ENCODE data around the gene TMEM170A.
"Not testable (repeated sequence)": the region's sequence is repeated elsewhere in the genome, so short reads cannot be mapped to it uniquely, and the experiment has no call there.

TMEM170A gene

DNA sequence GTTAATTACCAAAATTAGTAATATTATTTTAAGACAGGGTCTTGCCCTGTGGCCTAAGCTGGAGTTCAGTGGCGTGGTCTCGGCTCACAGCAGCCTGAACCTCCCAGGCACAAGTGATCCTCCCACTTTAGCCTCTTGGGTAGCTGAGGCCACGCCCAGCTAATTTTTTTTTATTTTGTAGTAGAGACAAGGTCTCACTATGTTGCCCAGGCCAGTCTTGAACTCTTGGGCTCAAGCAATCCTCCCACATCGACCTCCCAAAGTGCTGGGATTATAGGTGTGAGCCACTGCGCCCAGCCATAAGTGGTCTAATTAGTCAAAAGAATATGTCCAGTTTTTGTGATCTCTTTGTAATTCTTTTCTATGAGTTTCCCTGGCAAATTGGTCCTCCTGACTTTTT lies 19.2 kb downstream of the TMEM170A start:
- no peak overlapping the region for H3K4me3 Mint-ChIP-seq
- H3K9me3 Mint-ChIP-seq: no peaks in the 10 kb centered on the region
- H3K36me3 Mint-ChIP-seq: peaks cover 6% of the 10 kb centered on the region
- no peaks in the 10 kb centered on the region for H3K4me1 Mint-ChIP-seq
- no peaks in the 10 kb centered on the region for H3K27me3 Mint-ChIP-seq
- no peak overlapping the region for H3K27ac Mint-ChIP-seq
- ATAC-seq: no peak

DNA sequence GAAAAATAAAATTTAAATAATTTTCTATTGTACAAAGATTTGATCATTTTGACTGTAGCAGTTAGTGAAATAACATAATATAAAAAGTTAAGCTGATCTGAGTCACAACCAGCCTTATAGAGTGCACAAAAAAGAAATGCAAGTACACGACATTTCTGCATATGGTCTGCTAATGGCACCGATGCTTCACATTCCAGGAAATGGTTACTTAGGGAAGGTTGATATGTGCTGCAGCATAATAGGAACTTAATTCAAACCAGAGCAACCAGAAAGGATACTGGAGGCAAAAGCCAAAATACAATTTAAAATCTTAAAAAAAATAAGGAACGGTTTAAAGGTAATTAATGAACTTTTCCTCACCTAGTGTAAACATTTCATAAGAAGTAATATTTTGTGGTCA lies 21.2 kb downstream of the TMEM170A start:
- H3K4me1 Mint-ChIP-seq: no peaks in the 10 kb centered on the region
- no peak for ATAC-seq
- H3K36me3 Mint-ChIP-seq: no peaks in the 10 kb centered on the region
- no peak overlapping the region for H3K4me3 Mint-ChIP-seq
- H3K27ac Mint-ChIP-seq: no peak overlapping the region
- no peaks in the 10 kb centered on the region for H3K27me3 Mint-ChIP-seq
- H3K9me3 Mint-ChIP-seq: no peaks in the 10 kb centered on the region

- no peaks in the 10 kb centered on the region for H3K9me3 Mint-ChIP-seq
- H3K27ac Mint-ChIP-seq: peak overlapping the region; percentile 94
- H3K27me3 Mint-ChIP-seq: no peaks in the 10 kb centered on the region
- peak overlapping the region; percentile 91 for H3K4me3 Mint-ChIP-seq
- peaks cover 28% of the 10 kb centered on the region for H3K4me1 Mint-ChIP-seq
- ATAC-seq: peak; percentile 83
- H3K36me3 Mint-ChIP-seq: peaks cover 11% of the 10 kb centered on the region
Observed at GRCh38 chr16:75433732-75434413, 30.6 kb downstream of the TMEM170A start.

GRCh38 chr16:75432828-75433731 lies 31.4 kb downstream of the TMEM170A start, which contains the start of gene CFDP1:
TSS of gene CFDP1 (minus strand) at chr16:75433503. CDS start at chr16:75433352, 151 bp downstream.
- no peaks in the 10 kb centered on the region for H3K9me3 Mint-ChIP-seq
- H3K4me1 Mint-ChIP-seq: peaks cover 36% of the 10 kb centered on the region

GRCh38 chr16:75429621-75430403 lies 34.7 kb downstream of the TMEM170A start:
- Mint-ChIP-seq H3K9me3 (no peaks in the 10 kb centered on the region), H3K27ac (no peak overlapping the region)
- ATAC-seq: no peak

More at GRCh38 chr16:75432828-75433731, 31.4 kb downstream of the TMEM170A start, which contains the start of gene CFDP1:
- peaks cover 18% of the 10 kb centered on the region for H3K36me3 Mint-ChIP-seq
- peak; percentile 97 for ATAC-seq
- no peaks in the 10 kb centered on the region for H3K27me3 Mint-ChIP-seq
- H3K27ac Mint-ChIP-seq: peak within 1 kb of the TSS; percentile 94
- peak within 1 kb of the TSS; percentile 91 for H3K4me3 Mint-ChIP-seq

GRCh38 chr16:75426524-75426923 lies 38.0 kb downstream of the TMEM170A start:
- Mint-ChIP-seq H3K36me3 (peaks cover 29% of the 10 kb centered on the region), H3K4me1 (peaks cover 33% of the 10 kb centered on the region)
- H3K9me3 Mint-ChIP-seq, ATAC-seq, H3K27me3 Mint-ChIP-seq, H3K27ac Mint-ChIP-seq, H3K4me3 Mint-ChIP-seq: not testable (repeated sequence)

More at GRCh38 chr16:75429621-75430403, 34.7 kb downstream of the TMEM170A start:
- H3K4me3 Mint-ChIP-seq: no peak overlapping the region
- H3K4me1 Mint-ChIP-seq: peaks cover 46% of the 10 kb centered on the region
- H3K27me3 Mint-ChIP-seq: no peaks in the 10 kb centered on the region
- peaks cover 24% of the 10 kb centered on the region for H3K36me3 Mint-ChIP-seq

- not testable (repeated sequence) for H3K27ac Mint-ChIP-seq, H3K4me3 Mint-ChIP-seq, H3K9me3 Mint-ChIP-seq, ATAC-seq, H3K27me3 Mint-ChIP-seq
- peaks cover 22% of the 10 kb centered on the region for H3K36me3 Mint-ChIP-seq
- H3K4me1 Mint-ChIP-seq: peaks cover 44% of the 10 kb centered on the region
Observed at GRCh38 chr16:75424105-75424762, 40.3 kb downstream of the TMEM170A start.

GRCh38 chr16:75423723-75424104 lies 40.8 kb downstream of the TMEM170A start:
- Mint-ChIP-seq H3K27me3 (no peaks in the 10 kb centered on the region), H3K27ac (no peak overlapping the region), H3K4me1 (peaks cover 39% of the 10 kb centered on the region)

GRCh38 chr16:75421820-75422126 lies 42.7 kb downstream of the TMEM170A start:
- Mint-ChIP-seq H3K27ac (peak overlapping the region; percentile 53), H3K4me3 (no peak overlapping the region), H3K36me3 (peaks cover 5% of the 10 kb centered on the region), H3K27me3 (no peaks in the 10 kb centered on the region), H3K4me1 (peaks cover 30% of the 10 kb centered on the region), H3K9me3 (no peaks in the 10 kb centered on the region)
- ATAC-seq: no peak

More at GRCh38 chr16:75423723-75424104, 40.8 kb downstream of the TMEM170A start:
- no peak for ATAC-seq
- H3K36me3 Mint-ChIP-seq: peaks cover 17% of the 10 kb centered on the region
- no peak overlapping the region for H3K4me3 Mint-ChIP-seq
- no peaks in the 10 kb centered on the region for H3K9me3 Mint-ChIP-seq

DNA sequence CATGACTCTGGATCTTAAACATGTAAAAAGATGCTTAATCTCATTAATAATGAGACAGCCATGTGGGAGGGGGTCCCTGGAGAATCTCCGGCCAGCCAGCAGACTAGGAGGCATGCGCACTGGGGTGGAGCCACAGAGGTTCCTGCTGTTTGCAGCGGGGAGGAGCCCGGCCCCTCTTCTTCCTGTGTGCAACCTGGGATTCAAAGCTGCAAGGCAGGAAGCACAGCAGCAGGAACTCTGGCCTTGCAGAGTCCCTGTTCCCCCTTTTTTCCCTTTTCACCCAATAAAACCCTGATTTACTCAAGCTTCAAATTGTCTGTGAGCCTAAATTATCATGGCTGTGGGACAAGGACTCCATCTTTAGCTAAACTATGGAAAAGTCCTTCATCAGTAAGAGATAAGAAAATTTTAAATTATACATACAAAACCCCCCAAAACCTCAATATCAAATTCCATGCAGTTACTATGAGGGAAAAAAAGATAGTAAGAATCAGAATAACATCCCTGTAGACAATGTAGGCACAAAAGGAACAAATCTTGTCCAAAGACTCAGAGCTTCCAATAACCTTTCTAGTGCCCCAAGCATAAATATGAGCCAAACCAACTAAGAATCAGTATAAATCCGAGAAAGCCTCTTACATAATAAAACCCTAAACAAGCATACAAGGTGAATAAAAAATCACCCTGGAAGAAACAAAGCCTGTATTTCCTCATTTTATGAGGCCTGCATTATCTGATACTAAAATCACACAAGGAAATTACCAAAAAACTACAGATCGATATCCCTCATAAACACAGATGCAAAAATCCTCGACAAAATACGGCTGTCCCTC lies 43.3 kb downstream of the TMEM170A start:
- no peak overlapping the region for H3K4me3 Mint-ChIP-seq
- peaks cover 5% of the 10 kb centered on the region for H3K36me3 Mint-ChIP-seq
- H3K27ac Mint-ChIP-seq: peak overlapping the region; percentile 53
- no peak for ATAC-seq
- peaks cover 30% of the 10 kb centered on the region for H3K4me1 Mint-ChIP-seq
- H3K27me3 Mint-ChIP-seq: no peaks in the 10 kb centered on the region
- H3K9me3 Mint-ChIP-seq: no peaks in the 10 kb centered on the region

DNA sequence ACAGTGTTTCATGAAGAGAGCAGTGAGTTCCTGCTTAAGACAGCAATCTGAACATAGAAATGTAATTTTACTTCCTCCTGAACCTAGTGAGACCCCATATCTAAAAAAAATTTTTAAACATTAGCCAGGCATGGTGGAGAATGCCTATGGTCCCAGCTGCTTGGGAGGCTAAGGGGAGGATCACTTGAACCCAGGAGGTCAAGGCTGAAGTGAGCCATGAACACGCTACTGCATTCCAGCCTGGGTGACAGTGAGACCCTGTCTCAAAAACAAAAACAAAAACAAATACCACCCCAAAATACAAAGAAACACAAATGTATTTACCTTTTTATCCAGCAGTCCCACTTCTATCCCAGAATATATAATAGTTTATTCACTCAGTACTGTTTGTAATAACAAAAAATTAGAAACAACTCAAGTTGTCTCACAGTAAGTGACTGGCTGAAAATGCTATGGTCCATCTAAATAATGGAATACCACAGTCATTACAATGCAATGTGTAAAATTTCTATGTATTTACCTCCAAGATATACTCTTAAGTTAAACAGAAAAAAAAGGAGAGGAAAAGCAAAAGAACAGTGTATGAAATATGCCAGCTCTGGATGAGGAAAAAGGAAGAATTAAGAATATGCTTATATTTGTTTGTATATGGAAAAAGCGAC lies 47.5 kb downstream of the TMEM170A start:
- Mint-ChIP-seq H3K4me1 (peaks cover 39% of the 10 kb centered on the region), H3K27ac (no peak overlapping the region), H3K36me3 (peaks cover 18% of the 10 kb centered on the region), H3K4me3 (no peak overlapping the region), H3K9me3 (no peaks in the 10 kb centered on the region), H3K27me3 (no peaks in the 10 kb centered on the region)
- no peak for ATAC-seq

DNA sequence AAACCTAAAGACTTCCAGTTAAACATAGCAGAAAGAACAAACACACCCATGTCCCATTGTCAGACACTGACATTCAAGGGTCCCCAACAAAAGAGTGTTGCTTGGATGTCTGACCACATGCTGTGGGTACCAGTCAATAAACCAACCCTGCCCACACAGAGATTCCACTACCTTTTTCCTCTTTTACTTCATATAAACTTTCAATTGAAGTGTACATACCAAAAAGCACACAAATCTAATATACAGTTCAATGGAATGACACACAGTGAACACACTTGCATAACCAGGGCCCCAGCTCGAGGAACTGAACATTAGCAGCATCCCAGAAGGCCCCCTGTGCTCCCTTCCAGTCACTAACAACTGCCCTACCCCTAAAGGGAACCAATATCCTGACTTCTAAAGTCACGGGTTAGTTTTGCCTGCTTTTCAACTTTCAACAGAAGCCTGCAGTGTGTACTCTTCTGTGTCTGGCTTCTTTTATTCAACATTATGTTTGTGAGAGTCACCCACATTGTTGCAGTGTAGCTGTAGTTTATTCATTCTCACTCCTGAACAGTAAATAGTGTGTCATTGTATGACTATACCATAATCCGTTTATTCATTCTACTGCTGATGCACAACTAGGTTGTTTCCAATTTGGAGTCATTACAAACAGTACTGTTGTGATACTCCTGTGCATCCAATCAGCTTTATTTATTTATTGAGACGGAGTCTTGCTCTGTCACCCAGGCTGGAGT lies 49.2 kb downstream of the TMEM170A start:
- H3K9me3 Mint-ChIP-seq: no peaks in the 10 kb centered on the region
- H3K4me1 Mint-ChIP-seq: peaks cover 22% of the 10 kb centered on the region
- no peak overlapping the region for H3K27ac Mint-ChIP-seq
- H3K27me3 Mint-ChIP-seq: no peaks in the 10 kb centered on the region
- H3K36me3 Mint-ChIP-seq: peaks cover 35% of the 10 kb centered on the region
- H3K4me3 Mint-ChIP-seq: no peak overlapping the region
- ATAC-seq: no peak

DNA sequence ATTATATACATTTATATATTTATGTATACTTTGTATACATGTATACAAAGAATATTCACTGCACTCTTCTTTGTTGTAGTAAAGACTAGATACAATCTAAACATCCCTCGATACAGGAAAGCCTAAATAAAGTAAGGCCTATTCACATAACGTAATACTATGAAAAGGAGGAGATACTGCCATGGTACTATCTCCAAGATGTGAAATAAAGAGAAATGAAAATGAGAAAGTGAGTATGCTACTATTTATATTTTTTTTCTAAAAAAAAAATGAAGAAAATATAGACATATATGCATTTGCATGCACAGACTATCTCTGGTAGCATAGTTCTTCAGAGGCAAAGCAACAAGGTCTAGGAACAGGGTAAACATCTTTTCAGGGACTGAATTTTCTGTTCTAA lies 50.5 kb downstream of the TMEM170A start:
- H3K9me3 Mint-ChIP-seq: no peaks in the 10 kb centered on the region
- peaks cover 18% of the 10 kb centered on the region for H3K4me1 Mint-ChIP-seq
- H3K27ac Mint-ChIP-seq: no peak overlapping the region
- H3K36me3 Mint-ChIP-seq: peaks cover 43% of the 10 kb centered on the region
- H3K27me3 Mint-ChIP-seq: no peaks in the 10 kb centered on the region
- H3K4me3 Mint-ChIP-seq: no peak overlapping the region
- ATAC-seq: no peak
